NCI-H1436 treated with DMSO at 0.1 percent for 48 hours (cell line): ENCODE results near the gene RALGAPA1.
"Not testable (repeated sequence)": the region's sequence is repeated elsewhere in the genome, so short reads cannot be mapped to it uniquely, and the experiment has no call there.

Experiments used
- DNase-seq: peaks from one replicate; lab custom pipeline; 2025; lab: John Stamatoyannopoulos, UW

Gene RALGAPA1

DNA sequence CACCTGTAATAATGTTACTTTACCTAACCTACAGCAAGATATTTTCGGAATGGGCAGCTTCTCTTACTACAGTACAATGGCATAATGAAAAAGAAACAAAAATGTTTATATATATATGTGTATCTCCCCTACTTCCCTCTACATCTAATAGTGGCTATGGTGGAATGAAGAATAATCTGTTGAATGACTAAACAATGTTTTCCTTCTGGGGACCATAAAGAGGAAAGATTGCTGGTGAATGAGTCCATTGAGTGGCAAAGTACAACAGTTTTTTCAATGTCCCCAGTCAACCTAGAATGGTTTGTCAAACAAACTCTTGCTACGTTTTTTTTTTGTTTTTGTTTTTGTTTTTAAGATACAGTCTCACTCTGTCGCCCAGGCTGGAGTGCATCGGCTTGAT, 47.2 kb downstream of the RALGAPA1 start:
- DNase-seq: no peak

DNA sequence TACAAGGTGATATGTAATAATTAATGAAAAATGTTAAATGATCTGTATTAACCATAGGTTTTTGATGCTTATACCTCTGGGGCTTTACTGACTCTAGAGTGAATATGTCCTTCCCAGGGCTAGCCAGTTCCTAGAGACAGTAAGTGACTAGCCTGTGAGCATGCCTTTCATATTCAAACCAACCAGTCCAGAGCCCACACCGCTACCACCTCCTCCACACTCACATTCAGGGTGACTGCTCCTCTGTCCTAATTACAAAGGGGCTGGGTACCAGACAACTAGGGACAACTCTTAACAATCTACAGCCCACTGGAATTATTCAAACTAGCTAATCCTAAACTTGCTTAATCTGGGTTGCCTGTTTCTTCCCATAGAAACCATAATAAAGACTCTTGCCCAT, 49.0 kb downstream of the RALGAPA1 start:
- DNase-seq: no peak

DNA sequence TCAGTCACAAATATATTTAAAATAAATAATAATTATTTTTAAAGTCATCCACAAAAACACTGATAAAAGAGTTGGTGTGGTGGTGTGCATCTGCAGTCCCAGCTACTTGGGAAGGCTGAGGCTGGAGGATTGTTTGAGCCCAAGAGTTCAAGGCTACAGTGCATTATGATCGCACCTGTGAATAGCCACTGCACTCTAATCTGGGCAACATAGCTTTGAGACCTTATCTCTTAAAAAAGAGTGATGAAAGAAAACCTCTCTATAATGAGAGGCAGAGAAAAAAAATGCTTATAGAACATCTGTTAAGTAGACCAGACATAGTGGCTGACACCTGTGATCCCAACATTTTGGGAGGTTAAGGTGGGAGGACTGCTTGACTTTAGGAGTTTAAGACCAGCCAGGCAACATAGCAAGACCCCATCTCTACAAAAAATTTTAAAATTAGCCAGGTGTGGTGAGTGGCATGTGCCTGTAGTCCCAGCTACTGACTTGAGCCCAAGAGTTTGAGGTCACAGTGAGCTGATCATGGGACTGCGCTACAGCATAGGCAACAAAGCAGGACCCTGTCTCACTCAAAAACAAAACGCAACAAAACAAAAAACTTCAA, 50.5 kb downstream of the RALGAPA1 start:
- DNase-seq: no peak

DNA sequence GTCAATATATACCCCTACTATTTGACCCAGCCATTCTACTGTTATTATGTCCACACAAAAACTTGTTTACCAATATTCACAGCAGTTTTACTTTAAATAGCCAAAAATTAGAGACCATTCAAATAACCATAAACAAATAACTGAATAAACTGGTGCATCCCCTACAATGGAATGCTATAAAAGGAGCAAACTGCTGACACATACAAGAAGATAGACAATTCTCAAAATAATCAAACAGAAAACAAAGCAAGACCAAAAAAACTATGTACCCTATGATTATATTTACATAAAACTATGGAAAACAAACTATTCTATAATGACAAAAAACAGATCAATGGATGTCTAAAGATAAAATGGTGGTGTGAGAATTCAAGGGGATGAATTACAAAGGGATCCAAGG, 54.4 kb downstream of the RALGAPA1 start:
- no peak for DNase-seq

DNA sequence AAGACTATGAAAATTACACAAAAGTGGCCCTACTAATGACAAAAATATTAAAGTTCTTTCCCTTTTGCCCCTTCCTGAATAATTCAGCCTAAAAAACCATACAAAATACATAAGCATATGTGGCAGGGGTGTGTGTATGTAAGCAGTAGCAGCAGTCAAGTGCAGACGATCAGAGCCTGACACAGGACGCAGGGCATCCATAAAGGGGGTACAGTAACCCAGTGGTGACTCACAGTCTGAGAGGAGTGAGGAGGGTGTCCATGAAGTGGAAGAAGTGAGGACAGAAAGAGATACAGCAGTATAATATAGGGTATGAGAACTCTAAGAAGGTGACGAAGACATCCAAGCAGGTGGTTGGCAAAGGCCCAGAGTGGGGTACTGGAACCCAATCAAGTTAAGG, 56.7 kb downstream of the RALGAPA1 start:
- no peak for DNase-seq

DNA sequence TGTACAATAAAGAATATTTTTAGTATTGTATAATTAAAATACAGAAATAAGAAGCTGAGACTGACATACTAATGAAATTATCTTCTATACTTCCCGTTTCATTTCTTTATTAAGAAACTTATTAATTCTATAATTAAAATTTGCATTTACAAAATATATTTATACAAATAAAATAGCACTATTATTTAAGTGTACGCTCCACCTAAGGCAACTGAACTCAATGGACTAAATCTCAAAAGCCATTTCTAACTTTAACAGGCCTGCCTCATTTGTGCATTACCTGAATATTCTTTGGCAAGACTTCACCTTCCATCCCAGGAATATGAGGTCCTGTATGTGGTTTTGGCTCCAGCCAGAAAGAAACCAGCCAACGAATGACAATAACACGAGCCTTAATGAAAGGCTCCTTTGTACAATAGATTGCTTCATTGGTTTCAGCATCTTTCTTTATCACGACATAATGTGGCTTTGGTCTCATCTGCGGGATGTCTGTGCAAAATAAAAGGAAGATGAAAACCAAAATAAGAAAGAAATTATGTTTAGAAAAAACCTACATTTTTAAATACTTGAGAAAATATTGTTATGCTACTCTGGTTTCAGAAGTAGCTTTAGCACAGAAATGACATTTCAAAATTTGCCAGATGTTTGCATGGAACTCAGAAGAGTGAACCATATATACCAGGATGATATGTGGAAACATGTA, 58.7 kb downstream of the RALGAPA1 start:
- DNase-seq: no peak

DNA sequence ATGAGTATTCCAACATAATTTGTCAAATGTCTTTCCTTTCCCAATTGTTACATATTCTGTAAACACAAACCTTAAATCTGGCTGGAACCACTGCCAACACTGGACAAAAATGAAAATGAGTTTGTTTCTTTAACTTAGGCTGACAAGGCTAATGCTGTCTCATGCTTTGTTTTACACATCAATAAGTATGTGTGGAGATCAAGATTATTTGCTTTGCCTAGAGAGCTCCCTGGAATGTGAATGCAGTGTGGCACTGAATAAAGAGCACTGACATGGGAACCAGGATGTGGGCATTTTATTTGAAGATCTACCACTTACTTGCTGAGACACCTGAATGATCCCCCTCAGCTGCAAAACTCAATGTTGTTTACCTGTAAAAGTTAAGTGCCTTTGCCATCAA, 61.7 kb downstream of the RALGAPA1 start:
- no peak for DNase-seq

DNA sequence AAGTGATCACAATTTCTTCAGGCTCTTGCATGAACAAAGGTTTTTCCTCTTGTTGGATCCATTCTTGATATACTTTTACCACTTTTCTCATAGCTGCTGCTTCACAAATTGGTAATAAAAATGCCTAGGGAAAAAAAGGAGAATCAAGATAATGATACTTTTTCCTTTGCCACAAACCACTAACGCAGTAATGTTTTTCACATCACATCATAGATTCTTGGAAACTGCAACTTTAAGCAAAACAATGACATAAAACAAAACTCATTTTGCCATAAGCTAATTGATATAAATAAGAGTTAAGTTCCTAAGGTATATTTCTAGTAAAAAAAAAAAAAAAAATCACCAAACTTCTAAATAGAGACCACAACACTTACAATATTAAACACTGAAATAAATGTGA, 66.7 kb downstream of the RALGAPA1 start:
- no peak for DNase-seq

DNA sequence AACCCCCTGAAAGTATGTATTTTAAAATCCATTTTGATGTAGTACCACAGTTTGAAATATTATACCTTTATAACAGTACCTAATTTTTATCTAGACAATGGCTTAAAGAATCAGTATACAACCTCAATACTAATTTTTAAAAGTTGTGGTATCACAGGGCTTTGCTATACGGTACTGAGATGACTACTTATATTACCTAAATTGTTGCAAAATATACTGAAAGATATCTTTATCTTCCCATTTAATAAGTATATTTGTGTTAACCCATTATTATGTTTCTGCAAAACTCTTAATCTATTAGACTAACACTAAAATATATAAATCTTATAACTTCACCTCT, 67.1 kb downstream of the RALGAPA1 start:
- DNase-seq: no peak

DNA sequence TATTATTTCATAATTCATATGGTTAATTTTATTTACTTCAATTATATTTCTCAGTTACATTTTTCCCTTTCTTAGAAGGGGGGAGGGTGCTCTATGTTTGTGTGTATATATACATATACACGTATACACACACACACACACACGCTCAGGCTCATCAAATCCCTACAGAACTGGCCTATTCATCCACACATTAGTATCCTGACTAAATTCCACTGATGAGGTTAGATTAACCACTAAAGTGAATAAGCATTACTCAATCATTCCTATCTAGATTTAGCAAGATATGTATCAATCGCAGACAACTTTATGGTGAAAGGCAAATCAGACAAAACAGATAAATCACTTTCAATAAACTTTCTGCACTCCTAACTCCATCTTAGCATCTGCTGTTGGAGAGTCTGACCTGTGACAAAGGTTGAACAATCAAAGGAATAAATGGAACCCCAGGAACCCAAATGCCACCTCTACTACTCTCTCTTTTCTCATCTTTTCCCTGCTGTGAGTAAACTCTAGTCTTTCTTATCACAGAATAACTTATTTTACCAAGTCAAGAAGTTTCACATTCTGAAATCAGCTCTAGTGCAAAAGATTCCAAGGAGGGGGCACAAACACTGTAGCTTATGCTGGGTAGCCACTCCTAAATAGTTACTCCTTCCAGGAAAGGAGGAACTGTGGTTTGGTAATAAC, 67.6 kb downstream of the RALGAPA1 start:
- DNase-seq: no peak

DNA sequence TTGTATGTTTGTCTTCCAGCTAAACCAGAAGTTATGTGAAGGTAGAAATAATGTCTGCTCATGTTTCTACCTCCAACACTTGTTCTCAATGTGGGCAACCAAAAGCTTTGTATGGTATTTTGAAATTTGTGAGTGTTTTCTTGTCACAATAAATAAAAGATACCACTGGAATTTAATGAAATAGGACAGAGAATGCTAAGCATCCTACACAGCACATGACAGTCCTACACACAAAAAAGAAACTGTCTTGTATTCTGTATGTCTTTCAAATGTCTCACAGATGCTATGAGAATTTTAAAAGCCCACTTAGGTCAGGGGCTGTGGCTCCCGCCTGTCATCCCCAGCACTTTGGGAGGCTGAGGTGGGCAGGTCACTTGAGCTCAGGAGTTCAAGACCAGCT, 68.9 kb downstream of the RALGAPA1 start:
- DNase-seq: no peak

DNA sequence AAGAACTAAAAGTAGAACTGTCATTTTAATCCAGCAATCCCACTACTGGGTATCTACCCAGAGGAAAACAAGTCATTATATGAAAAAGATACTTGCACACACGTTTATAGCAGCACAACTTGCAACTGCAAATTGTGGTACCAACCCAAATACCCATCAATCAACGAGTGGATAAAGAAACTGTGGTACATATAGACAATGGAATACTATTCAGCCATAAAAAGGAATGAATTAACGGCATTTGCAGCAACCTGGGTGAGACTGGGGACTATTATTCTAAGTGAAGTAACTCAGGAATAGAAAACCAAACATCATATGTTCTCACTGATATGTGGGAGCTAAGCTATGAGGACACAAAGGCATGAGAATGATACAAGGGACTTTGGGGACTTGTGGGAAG, 73.9 kb downstream of the RALGAPA1 start:
- DNase-seq: not testable (repeated sequence)

DNA sequence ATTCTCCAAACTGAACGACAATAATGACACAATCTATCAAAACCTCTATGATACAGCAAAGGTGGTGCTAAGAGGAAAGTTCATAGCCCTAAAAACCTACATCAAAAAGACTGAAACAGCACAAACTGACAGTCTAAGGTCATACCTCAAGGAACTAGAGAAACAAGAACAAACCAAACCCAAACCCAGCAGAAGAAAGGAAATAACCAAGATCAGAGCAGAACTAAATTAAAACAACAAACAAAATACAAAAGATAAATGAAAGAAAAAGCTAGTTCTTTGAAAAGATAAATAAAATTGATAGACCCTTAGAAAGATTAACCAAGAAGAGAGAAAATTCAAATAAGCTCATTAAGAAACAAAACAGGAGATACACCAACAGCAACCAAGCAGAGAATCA, 75.6 kb downstream of the RALGAPA1 start:
- DNase-seq: not testable (repeated sequence)

DNA sequence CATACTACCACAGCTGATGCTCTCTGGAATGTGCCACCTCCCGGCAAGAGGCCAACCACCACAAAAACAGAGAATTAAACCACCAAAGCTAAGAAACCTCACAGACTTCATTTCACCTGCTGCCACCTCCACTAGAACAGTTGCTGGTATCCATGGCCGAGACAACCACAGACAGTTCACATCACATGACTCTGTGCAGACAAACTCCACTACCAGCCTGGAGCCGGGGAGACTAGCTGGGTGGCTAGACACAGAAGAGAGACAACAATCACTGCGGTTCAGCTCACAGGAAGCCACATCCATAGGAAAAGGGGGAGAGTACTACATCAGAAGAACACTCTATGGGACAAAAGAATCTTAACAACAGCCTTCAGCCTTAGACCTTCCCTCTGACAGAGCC, 78.2 kb downstream of the RALGAPA1 start:
- no peak for DNase-seq

DNA sequence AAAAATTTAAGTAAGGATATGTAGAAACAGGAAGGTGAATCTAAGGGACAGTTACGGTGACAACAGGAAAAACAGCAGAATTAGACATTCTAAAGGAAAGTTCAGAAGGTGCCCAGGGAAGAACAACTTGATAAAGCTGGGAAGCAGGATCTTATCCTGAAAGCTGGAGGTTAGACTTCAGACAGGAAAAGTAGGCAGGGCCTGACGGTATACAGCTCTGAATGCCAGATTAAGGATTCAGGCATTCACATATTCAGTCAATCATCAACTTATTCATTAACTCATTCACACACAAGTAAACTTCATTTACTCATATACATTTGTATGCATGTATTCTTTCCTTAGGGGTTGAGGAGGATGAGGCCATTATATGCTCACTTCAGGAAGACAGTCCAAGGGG, 81.3 kb downstream of the RALGAPA1 start:
- no peak for DNase-seq

DNA sequence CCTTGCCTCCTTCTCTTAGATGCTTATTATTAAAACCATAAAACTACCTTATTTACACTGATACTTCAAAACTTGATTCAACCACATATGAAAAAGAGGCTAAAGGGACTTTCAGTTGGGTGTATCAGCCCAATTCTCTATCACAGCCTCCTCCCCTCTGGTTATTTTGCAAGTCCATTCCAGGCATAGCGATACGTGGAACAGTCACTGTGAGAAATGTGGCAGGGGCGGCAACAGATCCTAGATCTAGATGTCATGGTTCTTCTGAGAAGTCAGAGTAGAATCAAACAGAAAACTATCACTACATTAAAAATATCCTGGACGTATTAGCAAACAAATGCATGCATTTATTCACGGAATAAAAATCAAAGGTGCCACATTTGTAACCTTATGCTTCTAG, 83.2 kb downstream of the RALGAPA1 start:
- no peak for DNase-seq

DNA sequence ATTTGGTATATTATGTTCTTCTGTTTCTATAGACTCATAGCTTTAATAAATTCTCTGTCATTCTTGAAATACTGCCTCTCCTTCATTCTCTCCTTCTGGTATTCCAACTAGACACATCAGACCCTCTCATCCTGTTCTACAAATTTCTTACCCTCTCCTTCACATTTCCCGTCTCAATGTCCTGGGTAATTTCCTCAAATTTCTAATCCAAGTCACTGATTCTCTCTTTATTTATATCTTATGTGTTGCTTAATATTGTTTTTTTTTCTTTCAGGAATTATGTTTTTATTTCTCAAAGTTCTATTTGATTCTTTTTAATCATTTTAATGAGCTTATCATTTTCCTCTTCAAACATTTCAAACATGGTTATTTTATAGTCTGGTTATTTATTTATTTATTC, 94.0 kb downstream of the RALGAPA1 start:
- DNase-seq: no peak

DNA sequence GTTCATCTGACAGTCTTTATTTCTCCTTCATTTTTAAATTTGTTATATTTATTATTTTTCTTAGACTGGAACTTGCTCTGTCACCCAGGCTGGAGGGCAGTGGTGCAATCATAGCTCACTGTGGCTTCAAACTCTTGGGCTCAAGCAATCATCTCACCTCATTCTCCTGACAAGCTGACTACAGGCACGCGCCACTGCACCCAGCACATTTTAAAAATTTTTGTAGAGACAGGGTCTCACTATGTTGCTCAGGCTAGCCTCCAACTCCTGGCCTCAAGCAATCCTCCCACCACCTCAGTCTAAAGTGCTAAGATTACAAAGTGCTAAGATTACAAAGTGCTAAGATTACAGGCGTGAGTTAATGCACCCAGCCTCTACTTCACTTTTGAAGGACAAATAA, 96.6 kb downstream of the RALGAPA1 start:
- DNase-seq: no peak

DNA sequence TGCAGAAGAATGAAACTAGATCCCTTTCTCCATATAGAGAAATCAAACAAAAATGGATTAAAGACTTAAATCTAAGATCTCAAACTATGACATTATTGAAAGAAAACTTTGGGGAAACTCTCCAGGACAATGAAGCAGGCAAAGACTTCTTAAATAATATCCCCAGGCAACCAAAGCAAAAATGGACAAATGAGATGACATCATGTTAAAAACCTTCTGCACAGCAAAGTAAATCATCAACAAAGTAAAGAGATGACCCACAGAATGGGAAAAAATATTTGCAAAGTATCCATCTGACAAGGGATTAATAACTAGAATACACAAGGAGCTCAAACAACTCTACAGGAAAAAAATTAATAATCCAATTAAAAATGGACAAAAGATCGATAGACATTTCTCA, 101.0 kb downstream of the RALGAPA1 start:
- DNase-seq: no peak

DNA sequence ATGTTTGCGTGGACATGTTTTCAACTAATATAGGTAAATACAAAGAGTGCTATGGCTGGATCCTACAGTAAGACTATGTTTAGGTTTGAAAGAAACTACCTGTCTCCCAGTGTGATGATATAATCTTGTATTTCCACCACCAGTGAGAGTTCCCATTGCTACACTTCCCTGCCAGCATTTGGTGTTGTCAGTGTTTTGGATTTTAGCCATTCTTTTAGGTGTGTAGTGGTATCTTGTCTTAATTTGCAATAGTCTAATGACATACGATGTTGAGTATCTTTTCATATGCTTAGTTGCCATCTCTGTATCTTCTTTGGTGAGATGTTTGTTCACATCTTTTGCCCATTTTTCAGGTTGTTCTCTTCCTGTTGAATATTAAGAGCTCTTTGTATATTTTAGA, 103.5 kb downstream of the RALGAPA1 start:
- DNase-seq: no peak

DNA sequence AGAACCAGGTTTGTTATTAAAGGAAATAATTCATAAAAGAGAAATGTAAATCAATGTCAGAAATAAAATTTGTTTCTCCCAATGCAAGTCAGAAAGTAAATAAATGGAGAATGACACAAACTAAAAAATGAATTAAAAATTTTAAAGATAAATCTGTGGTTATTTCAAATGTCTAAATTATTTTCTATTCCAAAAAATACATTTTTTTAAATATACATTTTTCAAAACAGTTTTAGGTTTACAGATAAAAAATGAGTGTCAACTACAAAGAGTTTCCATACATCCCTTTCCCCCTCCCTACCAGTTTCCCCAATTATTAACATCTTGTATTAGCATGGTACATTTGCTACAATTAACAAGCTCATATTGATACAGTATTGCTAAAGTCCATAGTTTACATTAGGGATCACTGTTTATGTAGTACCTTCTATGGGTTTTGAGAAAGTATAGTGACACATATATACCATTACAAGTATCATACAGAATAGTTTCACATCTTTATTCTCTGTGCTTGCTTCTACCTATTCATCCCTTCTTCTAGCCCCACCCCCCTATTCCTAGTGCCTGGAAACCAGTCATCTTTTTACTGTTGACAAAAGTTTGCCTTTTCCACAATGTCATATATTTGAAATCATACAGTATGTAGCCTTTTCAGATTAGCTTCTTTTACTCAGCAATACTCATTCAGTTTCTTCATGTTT, 104.2 kb downstream of the RALGAPA1 start:
- no peak for DNase-seq

DNA sequence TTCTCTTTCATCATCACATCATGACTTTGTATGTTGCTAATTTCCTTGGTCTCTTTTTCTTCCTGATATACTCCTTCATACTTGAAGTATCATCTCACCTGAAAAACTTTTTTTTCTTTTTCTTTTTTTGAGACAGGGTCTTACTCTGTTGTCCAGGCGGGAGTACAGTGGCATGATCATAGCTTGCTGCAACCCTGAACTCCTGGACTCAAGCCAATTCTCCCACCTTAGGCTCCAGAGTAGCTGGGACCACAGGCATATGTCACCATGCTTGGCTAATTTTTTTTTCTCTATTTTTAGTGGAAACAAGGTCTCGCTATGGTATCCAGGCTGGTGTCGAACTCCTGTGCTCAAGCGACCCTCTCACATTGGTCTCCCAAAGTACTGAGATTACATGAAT, 107.6 kb downstream of the RALGAPA1 start:
- DNase-seq: no peak

DNA sequence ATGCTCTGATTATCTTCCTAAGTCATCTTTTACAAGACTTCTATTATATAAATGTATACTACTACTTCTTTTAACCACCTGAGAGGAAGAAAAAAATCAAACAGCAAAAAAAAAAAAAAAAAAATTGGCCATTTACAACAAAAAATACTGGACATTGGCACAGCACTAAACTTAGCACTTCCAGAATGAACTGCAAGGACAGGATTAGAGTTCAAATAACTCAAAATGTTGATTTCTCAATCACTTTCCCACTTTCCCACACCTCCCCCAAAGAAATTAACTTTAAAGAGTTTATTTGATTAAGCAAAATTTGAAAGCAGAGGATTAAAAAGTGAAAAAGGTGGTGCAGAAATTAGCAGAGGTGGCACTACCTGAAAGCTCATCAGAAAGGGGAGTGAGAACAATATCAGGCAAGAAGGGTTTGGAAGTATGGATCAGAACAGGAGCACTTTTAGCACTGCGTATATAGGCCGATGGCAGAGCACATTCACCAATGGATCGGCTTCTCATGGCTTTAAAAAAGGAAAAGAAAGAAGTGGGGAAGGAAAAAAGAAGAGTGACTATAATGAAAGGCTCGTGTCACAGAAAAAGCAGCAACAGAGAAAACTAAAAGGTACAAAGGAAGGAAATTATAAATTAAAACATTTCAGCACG, 109.2 kb downstream of the RALGAPA1 start:
- DNase-seq: no peak
